GM18861 (cell line): ENCODE results near the gene MPIG6B.

Experiments
- ATAC-seq: cut with Tn5 transposase; IDR thresholded peaks from one replicate; pipeline ENCODE4 v1.9.1; 2021; ENCODE audit not compliant: unreplicated experiment

MPIG6B gene

DNA sequence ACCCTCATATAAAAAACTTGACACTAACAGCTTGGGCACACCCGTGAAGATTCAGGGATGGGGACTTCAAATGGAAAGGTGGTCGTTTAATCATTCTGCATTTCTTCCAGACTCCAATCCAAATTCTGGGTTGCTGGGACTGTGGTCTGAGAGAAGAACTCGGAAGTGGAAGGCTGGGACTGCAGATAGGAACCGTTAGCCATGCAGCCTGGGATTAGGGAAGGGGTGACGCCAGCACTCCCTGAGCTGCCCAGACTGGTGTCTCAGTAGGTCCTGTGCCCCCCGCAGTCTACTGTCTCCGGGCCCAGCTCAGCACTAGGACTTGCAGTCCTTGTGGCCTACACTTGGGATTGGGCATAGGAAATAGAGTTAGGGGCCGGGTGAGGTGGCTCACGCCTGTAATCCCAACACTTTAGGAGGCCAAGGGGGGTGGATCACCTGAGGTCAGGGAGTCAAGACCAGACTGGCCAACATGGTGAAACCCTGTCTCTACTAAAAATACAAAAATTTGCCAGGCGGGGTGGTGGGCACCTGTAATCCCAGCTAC, 13.7 kb downstream of the MPIG6B start:
- ATAC-seq = no peak

DNA sequence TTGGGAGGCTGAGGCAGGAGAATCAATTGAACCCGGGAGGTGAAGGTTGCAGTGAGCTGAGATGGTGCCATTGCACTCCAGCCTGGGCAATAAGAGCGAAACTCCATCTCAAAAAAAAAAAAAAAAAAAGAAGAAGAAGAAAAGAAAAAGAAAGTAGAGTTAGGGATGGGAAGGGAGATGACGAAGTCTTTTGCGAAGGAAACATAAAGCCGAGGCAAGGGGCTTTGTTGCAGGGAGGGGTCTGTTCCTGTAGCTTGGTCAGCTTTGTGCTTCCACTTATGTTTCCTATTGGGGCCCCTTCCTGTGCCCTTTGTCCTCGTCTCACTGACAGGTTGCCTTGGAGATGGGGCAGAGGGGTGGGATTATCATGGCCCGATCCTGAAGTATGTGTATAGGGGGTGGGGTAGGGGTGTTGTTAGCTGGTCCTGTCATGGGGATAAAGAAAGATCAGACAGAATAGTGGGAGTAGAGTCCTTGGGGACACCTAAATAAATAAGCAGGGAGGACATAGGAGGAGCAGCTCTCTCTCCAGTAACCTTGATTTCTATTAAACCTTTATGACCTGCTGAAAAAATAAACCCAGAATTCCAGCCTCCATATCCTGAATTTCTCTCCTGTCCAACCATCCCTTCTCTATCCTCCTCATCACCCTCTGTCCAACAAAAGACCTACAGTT, 14.3 kb downstream of the MPIG6B start:
- no peak for ATAC-seq

DNA sequence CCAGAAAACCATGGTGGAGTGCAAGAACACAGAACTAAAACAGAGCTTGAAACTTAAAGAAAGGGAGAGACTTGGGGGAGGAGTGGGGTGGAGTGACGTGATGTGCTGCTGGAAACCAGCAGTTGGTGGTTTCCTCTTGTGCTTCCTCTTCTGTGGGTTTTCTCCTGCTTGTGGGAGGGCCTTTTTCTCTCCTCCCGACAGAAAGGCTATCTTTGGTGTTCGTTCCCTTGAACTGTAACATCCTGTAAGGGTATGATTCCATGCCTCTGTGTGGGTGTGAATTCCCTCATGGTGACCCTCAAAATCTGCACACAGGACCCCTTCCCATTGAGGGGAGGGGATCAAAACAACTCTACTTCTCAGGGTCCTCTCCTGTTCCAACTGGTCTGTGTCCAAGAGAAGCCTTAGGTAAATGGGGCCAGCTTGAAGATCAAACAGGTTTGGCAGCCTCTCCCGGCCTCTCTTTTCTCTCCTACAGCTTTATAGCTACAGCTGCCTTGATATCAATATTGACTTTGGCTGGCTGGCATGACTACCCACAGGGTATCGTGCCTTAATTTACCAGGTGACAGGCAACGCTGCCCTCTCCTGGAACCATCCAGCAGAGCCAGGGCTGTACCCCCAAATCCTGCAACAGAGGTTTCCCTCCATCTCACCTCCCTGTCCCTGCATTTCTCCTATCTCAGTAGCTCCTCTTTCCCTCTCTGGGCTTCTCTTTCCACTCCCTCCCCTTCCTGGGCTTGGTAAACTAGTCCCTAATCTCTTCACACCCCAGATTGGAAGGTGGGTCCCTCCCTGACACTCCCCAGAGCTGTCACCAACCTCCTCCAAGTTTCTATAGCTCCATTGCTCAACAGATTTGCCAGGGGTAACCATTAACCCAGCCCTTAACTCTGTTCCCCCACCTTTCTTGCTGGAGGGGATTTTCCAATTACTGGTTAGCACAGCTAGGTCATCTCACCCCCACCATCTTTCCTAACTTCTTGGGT, 15.1 kb downstream of the MPIG6B start:
- ATAC-seq = no peak

DNA sequence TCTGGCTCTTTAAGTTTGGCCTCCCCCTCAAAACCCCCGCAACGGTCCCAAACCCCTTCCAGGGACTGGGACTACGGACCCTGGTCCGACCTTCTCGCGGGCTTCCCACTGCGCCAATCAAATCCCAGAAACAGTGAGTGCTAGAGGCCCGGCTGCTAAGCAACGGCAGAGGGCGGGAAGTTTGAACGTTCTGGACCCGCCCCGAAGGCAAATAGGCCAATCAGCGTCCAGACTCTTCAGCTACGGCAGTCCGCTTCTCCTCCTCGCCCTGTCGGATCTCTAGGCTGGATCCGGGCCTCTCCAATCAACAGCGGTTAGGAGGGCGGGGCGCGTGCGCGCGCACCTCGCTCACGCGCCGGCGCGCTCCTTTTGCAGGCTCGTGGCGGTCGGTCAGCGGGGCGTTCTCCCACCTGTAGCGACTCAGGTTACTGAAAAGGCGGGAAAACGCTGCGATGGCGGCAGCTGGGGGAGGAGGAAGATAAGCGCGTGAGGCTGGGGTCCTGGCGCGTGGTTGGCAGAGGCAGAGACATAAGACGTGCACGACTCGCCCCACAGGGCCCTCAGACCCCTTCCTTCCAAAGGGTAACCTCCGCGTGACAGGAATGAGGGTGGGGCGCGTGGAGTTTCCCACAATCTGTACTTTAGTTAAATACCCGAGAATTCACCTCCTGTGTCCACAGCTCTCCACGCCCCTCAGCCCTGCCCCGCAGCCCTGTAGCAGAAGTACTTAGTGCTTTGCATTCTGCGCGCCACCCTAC, 16.6 kb downstream of the MPIG6B start, which contains the start of gene MSH5:
Gene MSH5, plus strand, starts transcription at position 367 of the 758 bp plus-strand sequence. CDS start 462 bp downstream, outside the sequence.
- ATAC-seq = peak; percentile 55

DNA sequence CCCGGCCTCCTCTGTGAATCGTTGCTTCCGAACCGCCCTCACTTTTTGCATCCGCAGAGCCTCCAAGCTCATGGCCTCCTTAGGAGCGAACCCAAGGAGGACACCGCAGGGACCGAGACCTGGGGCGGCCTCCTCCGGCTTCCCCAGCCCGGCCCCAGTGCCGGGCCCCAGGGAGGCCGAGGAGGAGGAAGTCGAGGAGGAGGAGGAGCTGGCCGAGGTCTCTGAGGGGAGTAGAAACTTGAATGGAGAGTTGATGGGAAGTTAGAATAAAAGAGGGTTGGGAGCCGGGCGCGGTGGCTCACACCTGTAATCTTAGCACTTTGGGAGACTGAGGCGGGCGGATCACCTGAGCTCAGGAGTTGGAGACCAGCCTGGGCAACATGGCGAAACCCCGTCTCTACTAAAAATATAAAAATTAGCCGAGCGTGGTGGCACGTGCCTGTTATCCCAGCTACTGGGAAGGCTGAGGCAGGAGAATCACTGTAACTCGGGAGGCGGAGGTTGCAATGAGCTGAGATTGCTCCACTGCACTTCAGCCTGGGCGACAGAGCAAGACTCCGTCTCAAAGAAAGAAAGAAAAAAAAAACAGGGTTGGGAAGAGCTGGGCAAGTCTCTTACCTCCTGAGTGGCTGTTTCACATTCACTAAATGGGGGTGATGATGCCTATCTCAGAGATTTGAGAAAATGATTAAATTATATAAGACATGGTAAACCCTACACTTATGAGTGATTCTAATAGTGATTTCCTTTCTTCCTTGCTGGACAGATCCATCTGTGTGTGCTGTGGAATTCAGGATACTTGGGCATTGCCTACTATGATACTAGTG, 17.4 kb downstream of the MPIG6B start:
- no peak for ATAC-seq

DNA sequence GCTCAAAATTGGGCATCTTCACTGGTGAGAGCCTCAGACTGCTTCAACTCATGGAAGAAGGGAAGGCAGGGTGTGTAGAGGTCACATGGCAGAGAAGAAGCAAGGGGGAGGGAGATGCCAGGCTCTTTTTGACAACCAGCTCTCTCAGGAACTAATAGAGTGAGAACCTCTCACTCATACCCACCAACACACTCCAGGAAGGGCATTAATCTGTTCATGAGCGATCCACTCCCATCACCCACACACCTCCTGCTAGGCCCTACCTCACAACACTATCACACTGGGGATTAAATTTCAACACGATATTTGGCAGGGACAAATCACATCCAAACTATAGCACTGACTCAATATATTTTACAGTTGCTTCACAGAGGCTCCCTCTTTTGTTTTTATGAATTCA, 18.6 kb downstream of the MPIG6B start:
- ATAC-seq = no peak

DNA sequence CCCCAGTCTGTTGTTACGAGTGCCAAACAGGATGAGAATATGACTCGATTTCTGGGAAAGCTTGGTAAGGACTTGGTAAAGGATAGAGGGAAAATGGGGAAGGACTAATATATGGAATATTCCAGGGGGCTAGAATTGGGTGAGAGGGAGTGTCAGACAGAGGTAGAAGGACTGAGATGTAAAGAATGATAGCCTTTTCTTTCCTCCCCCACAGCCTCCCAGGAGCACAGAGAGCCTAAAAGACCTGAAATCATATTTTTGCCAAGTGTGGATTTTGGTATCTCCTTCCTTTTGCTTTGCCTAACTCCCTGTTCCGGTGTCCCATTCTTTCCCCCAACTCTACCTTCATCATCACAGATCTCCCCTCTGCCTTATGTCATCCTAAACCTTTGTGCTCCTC, 19.7 kb downstream of the MPIG6B start:
- no peak for ATAC-seq

DNA sequence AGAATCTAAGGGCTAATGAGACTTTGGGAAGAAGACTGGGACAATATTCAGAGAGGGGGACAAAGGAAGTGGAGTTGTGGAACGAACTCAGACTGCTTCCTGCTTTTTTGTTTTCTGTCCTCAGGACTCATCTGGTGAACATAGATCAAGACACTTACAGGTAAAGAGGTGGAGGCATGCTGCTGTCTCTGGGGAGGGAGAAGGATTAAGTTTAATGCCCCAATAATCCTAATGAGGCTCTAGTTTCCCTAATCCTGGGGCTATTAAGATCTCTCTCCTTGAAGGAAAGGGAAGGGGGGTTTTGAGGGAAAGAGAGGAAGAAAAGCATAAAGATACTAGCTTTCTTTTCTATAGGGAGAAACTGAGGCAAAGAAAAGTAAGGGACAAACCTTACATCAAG, 21.2 kb downstream of the MPIG6B start:
- ATAC-seq = no peak

DNA sequence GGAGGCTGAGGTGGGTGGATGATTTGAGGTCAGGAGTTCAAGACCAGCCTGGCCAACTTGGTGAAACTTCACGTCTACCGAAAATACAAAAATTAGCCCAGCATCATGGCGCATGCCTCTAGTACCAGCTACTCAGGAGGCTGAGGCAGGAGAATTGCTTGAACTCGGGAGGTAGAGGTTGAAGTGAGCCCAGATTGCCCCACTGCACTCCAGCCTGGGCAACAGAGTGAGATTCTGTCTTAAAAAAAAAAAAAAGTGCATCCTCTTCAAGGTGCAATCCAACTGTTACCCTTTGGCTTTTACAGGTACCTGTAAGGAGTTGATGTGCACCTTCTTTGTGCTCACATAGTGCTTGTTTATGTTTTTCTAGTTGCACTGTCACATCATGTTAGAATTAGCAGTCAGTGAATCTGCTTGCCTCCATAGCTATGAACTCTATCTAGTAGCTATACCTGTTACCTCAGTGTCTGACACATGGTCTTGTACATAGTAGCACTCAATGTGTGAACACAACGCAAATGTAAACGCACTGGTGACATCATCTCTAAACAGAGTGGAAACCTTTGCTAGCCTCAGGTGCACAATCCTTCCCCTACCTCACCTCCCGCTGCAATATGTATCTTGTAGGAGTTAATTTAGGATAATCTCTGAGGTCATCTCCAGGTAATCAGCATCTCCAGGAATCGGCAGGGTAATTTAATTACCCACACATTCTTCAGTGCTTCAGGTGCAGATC, 26.3 kb downstream of the MPIG6B start:
- ATAC-seq = no peak

DNA sequence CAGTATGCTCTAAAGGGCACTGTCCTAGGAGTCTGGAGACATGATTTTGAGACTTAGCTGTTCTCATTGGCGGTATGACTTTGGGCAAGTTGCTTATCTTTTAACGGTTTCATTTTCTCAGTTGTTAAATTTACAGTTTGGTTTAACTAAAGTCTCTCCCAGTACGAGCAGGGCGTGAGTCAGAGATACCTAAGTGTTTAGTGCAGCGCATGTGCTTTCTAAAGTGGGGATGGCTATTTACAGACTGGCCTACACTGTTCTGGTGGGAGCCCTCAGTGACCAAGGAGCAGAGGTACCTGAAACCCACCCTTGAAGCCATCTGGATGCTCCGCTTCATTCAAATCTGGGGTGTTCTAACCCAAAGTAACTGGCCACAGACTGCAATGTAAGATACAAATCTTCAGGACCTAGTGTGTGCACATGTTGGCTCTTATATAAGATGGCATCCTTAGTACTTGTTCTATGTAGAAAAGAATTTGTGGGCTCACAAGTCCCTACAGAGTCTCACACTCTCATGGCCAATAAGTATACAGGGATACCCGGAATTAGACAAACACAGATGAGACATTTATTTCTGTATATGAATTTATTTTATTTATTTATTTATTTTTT, 27.3 kb downstream of the MPIG6B start:
- no peak for ATAC-seq

DNA sequence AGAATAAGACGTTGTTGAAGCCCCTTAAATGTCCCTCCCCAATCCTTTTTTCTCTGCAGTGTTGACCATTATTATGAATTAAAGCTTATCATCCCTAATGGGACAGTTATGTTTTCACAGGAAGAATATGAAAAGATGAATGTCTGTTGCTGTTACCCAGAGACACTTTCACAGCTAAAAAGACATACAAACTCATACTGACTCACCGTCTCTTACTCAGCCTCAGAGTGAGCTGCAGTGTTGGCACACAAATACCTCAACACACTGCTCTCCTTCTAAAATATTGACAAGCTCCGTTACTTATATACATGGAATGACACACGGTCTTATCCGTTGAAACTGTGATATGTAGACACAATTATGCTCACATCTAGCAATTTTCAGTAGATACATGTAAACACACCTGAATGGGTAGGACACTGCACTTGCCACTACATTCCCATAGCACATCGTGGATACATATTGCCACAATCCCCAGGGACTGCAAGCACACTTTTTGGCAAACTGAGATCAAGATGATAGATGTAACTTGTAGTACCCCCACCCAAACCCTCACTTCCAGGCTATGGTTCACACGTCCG, 29.7 kb downstream of the MPIG6B start:
- no peak for ATAC-seq

DNA sequence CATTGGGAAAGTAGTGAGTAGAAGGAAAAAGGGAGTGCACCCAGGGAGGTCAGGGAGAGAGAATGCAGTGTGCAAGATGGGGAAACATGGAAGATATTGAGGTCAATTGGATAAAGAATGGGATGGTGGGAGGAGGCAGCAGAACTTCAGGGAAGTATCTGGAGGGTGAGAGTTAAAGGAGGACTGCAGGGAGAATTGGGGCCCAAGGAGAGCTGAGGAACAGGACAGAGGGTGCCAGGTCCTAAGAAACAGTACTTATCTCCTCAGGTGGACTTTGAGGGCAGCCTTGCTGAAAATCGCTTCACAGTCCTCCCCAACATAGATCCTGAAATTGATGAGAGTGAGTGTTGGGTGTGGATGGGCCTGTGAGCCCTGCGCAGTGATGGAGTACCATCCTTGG, 35.1 kb downstream of the MPIG6B start:
- no peak for ATAC-seq

DNA sequence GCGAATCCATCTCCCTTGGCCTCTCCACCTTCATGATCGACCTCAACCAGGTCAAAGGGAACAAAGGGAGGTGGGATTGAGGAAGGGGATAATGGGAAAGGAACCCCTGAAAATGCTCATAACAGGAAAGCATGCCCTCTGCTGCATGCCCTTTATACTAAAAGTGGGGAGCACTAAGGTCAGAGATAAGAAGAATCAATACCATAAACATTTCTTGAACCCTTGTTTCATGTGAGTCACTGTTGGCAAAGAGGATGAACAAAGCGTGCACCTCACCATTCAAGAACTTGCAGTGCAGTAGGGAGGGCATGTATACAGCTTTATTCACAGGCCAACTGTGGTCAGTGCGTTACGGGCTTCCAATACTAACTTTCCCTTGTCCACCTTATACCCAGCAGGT, 37.6 kb downstream of the MPIG6B start:
- ATAC-seq = no peak

DNA sequence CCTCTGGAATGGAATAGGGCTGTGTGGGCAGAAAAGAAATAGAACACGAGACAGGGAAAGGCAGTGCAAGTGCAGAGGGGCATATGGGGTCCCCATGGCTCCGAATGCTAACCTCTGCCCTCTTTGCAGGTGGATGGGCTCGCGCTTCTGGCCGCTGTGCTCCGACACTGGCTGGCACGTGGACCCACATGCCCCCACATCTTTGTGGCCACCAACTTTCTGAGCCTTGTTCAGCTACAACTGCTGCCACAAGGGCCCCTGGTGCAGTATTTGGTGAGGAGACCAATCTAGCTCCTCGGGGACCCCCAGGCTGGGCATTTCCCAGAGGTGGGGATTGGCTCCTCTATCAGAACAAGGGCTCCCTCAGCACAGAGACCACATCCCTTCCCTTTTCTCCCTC, 38.2 kb downstream of the MPIG6B start:
- no peak for ATAC-seq

DNA sequence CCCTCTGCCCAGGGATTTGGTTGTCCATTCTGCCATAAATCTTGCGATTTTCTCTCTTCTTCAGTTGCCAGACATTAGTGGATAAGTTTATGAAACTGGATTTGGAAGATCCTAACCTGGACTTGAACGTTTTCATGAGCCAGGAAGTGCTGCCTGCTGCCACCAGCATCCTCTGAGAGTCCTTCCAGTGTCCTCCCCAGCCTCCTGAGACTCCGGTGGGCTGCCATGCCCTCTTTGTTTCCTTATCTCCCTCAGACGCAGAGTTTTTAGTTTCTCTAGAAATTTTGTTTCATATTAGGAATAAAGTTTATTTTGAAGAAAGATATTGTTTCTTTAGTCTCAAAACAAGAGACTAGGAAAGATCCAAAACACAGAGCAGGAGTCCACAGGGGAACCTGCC, 39.2 kb downstream of the MPIG6B start, which contains the start of gene SAPCD1:
Gene SAPCD1, plus strand, starts transcription at position 301 of the 400 bp plus-strand sequence. CDS start 399 bp downstream, outside the sequence.
- no peak for ATAC-seq

DNA sequence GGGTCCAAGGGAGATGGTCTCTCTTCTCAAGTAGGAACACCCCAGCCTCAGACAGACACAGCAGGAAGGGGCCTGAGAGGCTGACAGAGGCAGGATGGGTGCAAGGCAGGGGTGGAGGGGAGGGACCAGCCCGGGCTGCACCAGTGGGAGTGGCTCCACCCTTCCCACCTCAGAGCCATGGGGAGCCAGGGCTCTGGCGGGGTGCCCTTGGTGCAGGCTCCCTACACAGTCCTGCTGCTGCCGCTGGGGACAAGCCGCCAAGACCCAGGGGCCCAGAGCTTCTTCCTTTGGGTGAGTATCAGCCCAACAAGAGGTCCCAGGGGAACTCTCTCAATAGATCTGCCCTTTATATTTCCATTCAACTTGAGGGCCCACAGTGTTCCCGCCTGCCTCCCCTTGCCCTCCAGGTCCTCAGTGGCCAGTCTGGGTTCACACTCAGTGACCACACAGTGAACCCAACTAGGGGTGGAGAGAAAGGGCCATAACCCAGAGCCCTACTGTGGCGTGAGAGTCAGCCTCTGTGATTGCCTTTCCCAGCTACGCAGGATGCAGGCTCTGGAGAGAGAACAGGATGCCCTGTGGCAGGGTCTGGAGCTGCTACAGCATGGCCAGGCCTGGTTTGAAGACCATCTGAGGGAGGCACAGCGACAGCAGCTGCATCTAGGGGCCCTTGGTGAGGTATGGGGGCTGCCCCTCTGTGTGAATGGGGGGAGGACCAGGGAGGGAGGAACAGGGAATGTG, 39.9 kb downstream of the MPIG6B start:
- ATAC-seq = no peak

DNA sequence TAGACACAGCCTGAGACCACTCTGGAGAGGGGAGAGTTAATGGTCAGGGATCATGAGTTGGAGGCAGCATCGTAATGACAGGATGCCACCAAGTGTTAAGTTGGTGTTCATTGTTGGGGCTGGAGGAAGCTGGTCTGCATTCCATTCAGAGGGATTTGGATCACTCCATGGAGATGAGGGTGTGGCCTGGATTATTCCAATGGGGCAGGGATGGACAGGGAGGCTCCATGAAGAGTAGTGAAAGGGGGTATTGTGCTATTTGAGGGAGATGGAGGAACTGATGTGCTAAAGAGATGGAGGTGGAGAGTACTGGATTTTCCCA, 40.4 kb downstream of the MPIG6B start:
- ATAC-seq = no peak

DNA sequence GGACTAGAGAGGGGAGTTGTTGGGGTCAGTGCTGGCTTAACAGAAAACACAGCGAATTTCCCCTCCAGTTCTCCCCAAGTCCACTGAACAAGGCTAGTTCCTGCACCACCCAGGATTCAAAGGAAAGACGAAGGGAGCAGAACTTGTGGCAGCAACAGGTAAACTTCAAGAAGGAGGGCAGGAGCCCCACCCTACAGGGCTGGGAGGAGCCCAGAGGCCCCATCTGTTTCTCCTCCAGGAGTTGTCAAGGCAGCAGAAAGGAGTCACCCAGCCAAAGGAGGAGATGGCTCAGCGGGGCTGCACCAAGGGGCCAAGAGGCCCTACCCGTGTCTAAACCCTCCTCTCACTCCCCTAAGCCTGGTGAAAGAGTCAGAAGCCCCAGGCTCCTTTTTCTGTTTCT, 41.0 kb downstream of the MPIG6B start:
- ATAC-seq = no peak
